MM.1S (cell line): ENCODE data around the gene CLINT1.

Experiments
- CTCF ChIP-seq: fragments of 300-600 bp; sonication (generic); IDR thresholded peaks from 2 replicates; pipeline ENCODE4 v1.5.1; 2016; ENCODE audit warnings: antibody characterized with exemption, low read length, mixed read lengths
- EZH2 ChIP-seq: fragments of 300-600 bp; sonication (generic); optimal IDR thresholded peaks from 2 replicates; pipeline ENCODE3; 2017; ENCODE audit warnings: low read depth, mild to moderate bottlenecking, antibody characterized with exemption, low read length, mixed read lengths

DNA sequence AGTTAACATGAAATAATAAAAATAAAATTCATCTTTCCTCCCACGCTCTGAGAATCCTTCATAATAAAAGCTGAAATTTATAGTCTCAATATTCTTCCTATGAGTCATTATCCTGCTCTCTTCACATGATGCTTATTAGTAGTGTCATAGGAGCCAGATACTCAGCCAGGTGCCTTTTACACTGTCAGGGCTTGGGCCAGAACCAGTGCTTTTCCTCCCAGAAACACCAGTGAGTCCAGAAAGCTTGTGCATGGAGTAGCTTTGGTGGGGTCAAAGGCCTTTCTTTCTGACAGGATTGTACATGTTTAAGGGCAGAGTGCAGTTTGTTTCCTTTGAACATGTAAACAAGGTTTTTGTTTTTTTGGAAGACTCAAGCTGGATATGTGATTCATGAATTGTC, 108.6 kb downstream of the CLINT1 start:
- TF ChIP-seq CTCF (no peak), EZH2 (no peak)
